UCSD-AML1 (cell line): Measurements from ENCODE around the gene ASAP3.

Experiments
- DNase-seq: peaks from one replicate; lab custom pipeline; 2025; ENCODE audit not compliant: unreplicated experiment; lab: John Stamatoyannopoulos, UW

The ASAP3 gene

GRCh38 chr1:23483321-23484252, at the start of gene ASAP3:
TSS of gene ASAP3 (minus strand) at chr1:23484179. CDS start at chr1:23484133, 46 bp downstream.
- DNase-seq = no peak

GRCh38 chr1:23533246-23534023, 49.5 kb upstream of the ASAP3 start:
- no peak for DNase-seq

GRCh38 chr1:23531562-23532094, 47.6 kb upstream of the ASAP3 start:
- no peak for DNase-seq

GRCh38 chr1:23530747-23531561, 47.0 kb upstream of the ASAP3 start, which contains the start of gene E2F2:
TSS of gene E2F2 (minus strand) at chr1:23531233. CDS start at chr1:23530793, 440 bp downstream.
- DNase-seq = peak; percentile 84

- no peak for DNase-seq
These were observed 46.2 kb upstream of the ASAP3 start for GRCh38 chr1:23530087-23530746.

- DNase-seq = no peak
These were observed 45.4 kb upstream of the ASAP3 start for GRCh38 chr1:23529146-23530086.

- peak; percentile 80 for DNase-seq
These were observed 44.4 kb upstream of the ASAP3 start for GRCh38 chr1:23528250-23528978.

GRCh38 chr1:23527900-23528249, 43.9 kb upstream of the ASAP3 start:
- no peak for DNase-seq

- DNase-seq = no peak
These were observed 43.4 kb upstream of the ASAP3 start for GRCh38 chr1:23527366-23527765.

- no peak for DNase-seq
These were observed 42.5 kb upstream of the ASAP3 start for GRCh38 chr1:23526329-23527041.

GRCh38 chr1:23525558-23526250, 41.7 kb upstream of the ASAP3 start:
- no peak for DNase-seq

GRCh38 chr1:23524716-23525401, 40.9 kb upstream of the ASAP3 start:
- peak; percentile 78 for DNase-seq

- no peak for DNase-seq
These were observed 40.2 kb upstream of the ASAP3 start for GRCh38 chr1:23524163-23524562.

- DNase-seq = no peak
These were observed 38.4 kb upstream of the ASAP3 start for GRCh38 chr1:23522244-23522982.

GRCh38 chr1:23521588-23521987, 37.6 kb upstream of the ASAP3 start:
- DNase-seq = no peak

GRCh38 chr1:23517581-23517980, 33.6 kb upstream of the ASAP3 start:
- DNase-seq = no peak
